HEK293T (cell line): Measurements from ENCODE around the gene HRG.

Experiments used
- CTCF ChIA-PET: fragments of 350-600 bp; formaldehyde crosslinking; extraction: SDS; loops from one replicate; lab custom pipeline; 2021; ENCODE audit warnings: antibody characterized with exemption, inconsistent platforms; lab: Yijun Ruan, JAX
- POLR2A ChIA-PET: fragments of 350-600 bp; formaldehyde crosslinking; extraction: SDS; loops from one replicate; lab custom pipeline; 2020; ENCODE audit warnings: antibody characterized with exemption, inconsistent platforms; lab: Yijun Ruan, JAX
- DNase-seq: peaks from one replicate; pipeline ENCODE4 v3.0.0; 2012; ENCODE audit warnings: mixed read lengths; ENCODE audit errors: extremely low spot score
- ARNT ChIP-seq: fragments of 450-650 bp; IDR thresholded peaks from 2 replicates; pipeline ENCODE4 v1.6.1; 2017; ENCODE audit warnings: mild to moderate bottlenecking
- BHLHE40 ChIP-seq: fragments of 450-650 bp; IDR thresholded peaks from 2 replicates; pipeline ENCODE4 v1.6.1; 2016; ENCODE audit warnings: mild to moderate bottlenecking, moderate library complexity, borderline replicate concordance
- CTBP1 ChIP-seq: fragments of 450-650 bp; IDR thresholded peaks from 2 replicates; pipeline ENCODE4 v1.6.1; 2016; ENCODE audit warnings: borderline replicate concordance
- ELF4 ChIP-seq: fragments of 450-650 bp; IDR thresholded peaks from 2 replicates; pipeline ENCODE4 v1.6.1; 2017; ENCODE audit warnings: antibody characterized with exemption
- FOXA1 ChIP-seq: fragments of 450-650 bp; IDR thresholded peaks from 2 replicates; pipeline ENCODE4 v1.6.1; 2016; ENCODE audit warnings: mild to moderate bottlenecking
- FOXK2 ChIP-seq: fragments of 450-650 bp; IDR thresholded peaks from 2 replicates; pipeline ENCODE4 v1.6.1; 2016; ENCODE audit warnings: mild to moderate bottlenecking
- FOXM1 ChIP-seq: fragments of 450-650 bp; IDR thresholded peaks from 2 replicates; pipeline ENCODE4 v1.6.1; 2017; ENCODE audit warnings: mild to moderate bottlenecking, borderline replicate concordance
- HDGF ChIP-seq: fragments of 450-650 bp; IDR thresholded peaks from 2 replicates; pipeline ENCODE4 v1.6.1; 2017; ENCODE audit warnings: antibody characterized with exemption, borderline replicate concordance
- L3MBTL2 ChIP-seq: fragments of 450-650 bp; conservative IDR thresholded peaks from 2 replicates; pipeline ENCODE4 v1.6.1; 2016; ENCODE audit warnings: mild to moderate bottlenecking
- LEF1 ChIP-seq: fragments of 450-650 bp; IDR thresholded peaks from 2 replicates; pipeline ENCODE4 v1.6.1; 2017; ENCODE audit warnings: mild to moderate bottlenecking, borderline replicate concordance
- NFRKB ChIP-seq: fragments of 450-650 bp; IDR thresholded peaks from 2 replicates; pipeline ENCODE4 v1.6.1; 2016; ENCODE audit warnings: mild to moderate bottlenecking, moderate library complexity
- SP1 ChIP-seq: fragments of 450-650 bp; IDR thresholded peaks from 2 replicates; pipeline ENCODE4 v1.6.1; 2017
- SUZ12 ChIP-seq: fragments of 450-650 bp; IDR thresholded peaks from 2 replicates; pipeline ENCODE4 v1.6.1; 2016; ENCODE audit warnings: mild to moderate bottlenecking
- TARDBP ChIP-seq: fragments of 450-650 bp; IDR thresholded peaks from 2 replicates; pipeline ENCODE4 v1.6.1; 2016
- ZNF384 ChIP-seq: fragments of 450-650 bp; IDR thresholded peaks from 2 replicates; pipeline ENCODE4 v1.6.1; 2016
- TF ChIP-seq, protein P1 (sequence below): fragments of 450-650 bp; IDR thresholded peaks from 2 replicates; pipeline ENCODE4 v1.6.1; 2016

Gene HRG

DNA sequence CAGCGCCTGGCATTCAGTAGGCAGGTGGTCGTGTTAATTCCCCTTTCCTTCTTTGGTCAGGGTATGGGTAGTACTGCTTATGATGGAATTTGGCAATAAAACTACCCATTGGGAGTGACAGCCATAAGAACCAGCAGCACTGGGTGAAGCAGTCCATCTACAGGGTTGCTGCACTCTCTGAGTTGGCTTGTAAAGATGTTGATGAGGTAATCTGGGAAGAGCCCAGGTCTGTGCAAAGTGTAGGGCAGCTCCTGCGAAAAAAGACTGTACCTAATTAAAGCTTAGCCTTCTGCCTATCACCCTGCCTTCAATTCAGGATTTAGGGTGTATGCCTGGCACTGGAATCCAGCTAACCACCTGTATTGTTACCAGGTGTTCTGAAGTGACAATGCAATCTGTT, 30.3 kb upstream of the HRG start:
- POLR2A ChIA-PET = no interaction called here
- TF ChIP-seq, protein P1, sequence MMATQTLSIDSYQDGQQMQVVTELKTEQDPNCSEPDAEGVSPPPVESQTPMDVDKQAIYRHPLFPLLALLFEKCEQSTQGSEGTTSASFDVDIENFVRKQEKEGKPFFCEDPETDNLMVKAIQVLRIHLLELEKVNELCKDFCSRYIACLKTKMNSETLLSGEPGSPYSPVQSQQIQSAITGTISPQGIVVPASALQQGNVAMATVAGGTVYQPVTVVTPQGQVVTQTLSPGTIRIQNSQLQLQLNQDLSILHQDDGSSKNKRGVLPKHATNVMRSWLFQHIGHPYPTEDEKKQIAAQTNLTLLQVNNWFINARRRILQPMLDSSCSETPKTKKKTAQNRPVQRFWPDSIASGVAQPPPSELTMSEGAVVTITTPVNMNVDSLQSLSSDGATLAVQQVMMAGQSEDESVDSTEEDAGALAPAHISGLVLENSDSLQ = no peak
- no peak for TF ChIP-seq ELF4
- no peak for TF ChIP-seq LEF1
- TF ChIP-seq BHLHE40 = no peak
- no peak for TF ChIP-seq SP1
- TF ChIP-seq FOXA1 = no peak
- TF ChIP-seq L3MBTL2 = no peak
- no peak for TF ChIP-seq ARNT
- no peak for TF ChIP-seq NFRKB
- no peak for TF ChIP-seq HDGF
- TF ChIP-seq FOXM1 = no peak
- TF ChIP-seq ZNF384 = no peak
- no peak for TF ChIP-seq FOXK2
- TF ChIP-seq TARDBP = no peak
- no peak for TF ChIP-seq SUZ12
- no peak for TF ChIP-seq CTBP1
- DNase-seq = no peak
- CTCF ChIA-PET = no interaction called here

DNA sequence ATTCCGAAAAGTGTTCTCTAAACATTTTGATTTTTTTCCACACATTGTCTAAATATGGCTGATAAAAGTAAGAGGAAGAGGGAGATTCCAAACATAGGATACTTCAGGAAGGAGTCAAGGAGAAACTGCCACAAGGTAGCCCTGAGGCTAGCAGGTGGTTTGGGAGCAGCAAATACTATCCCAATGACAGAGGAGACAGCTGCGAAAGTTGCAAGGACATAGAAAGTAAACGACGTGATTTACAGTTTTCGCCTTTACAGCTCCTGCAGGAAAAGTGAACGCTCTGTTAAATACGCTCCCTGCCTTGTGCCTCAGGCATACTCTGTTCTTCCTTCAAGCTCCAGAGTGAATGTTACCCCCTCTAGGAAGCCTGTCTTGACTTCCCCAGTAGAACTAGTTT, 29.3 kb upstream of the HRG start:
- ChIA-PET CTCF (no interaction called here), POLR2A (no interaction called here)
- no peak for DNase-seq
- TF ChIP-seq FOXM1 (no peak), SUZ12 (no peak), FOXA1 (no peak), ELF4 (no peak)

DNA sequence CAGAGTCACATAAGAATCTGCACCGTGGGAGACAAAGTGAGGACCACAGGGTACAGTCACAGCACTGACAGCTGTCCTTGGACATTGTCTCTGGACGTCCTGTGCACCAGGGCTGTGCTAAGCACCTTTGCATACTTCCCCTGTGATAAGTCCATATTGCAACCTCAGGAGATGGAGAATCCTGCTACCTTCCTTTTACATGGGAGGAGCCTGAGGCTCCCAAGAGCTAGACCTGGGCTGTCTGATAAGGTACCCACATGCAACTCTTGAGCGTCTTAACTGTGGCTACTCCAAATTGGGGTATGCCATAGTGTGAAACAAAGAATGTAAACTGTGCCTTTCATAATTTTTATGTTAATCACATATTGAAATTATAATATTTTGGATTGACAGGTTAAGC, 28.1 kb upstream of the HRG start:
- DNase-seq = no peak
- CTCF ChIA-PET = no interaction called here
- TF ChIP-seq TARDBP = no peak
- no peak for TF ChIP-seq CTBP1
- no peak for TF ChIP-seq BHLHE40
- TF ChIP-seq, protein P1 = no peak
- no peak for TF ChIP-seq FOXA1
- no peak for TF ChIP-seq HDGF
- TF ChIP-seq NFRKB = no peak
- TF ChIP-seq SP1 = no peak
- no peak for TF ChIP-seq FOXM1
- no peak for TF ChIP-seq LEF1
- no peak for TF ChIP-seq SUZ12
- TF ChIP-seq ELF4 = no peak
- no peak for TF ChIP-seq ARNT
- no peak for TF ChIP-seq FOXK2
- no peak for TF ChIP-seq L3MBTL2
- no peak for TF ChIP-seq ZNF384
- POLR2A ChIA-PET = no interaction called here

DNA sequence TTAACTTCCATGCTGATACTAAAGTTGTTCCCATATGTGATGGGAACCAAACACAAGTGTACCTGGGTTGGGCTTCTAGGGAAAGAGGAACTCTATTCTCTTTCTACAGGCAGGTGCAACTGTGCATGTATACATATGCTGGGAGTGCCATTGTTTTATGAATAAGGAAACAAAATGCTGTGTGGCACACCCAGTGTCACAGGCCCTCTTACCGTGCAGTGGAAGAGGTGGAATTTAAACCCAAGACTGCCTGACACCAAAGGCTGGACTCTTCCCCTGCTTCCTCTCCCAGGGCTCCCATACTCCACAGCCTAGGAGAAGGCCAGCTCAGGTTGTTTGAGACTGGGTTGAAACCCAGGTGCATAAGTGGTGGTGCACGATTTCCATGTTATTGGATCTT, 27.6 kb upstream of the HRG start:
- ChIA-PET POLR2A (no interaction called here), CTCF (no interaction called here)
- no peak for DNase-seq
- TF ChIP-seq FOXA1 = no peak
- no peak for TF ChIP-seq LEF1
- TF ChIP-seq NFRKB = no peak
- TF ChIP-seq ARNT = no peak

DNA sequence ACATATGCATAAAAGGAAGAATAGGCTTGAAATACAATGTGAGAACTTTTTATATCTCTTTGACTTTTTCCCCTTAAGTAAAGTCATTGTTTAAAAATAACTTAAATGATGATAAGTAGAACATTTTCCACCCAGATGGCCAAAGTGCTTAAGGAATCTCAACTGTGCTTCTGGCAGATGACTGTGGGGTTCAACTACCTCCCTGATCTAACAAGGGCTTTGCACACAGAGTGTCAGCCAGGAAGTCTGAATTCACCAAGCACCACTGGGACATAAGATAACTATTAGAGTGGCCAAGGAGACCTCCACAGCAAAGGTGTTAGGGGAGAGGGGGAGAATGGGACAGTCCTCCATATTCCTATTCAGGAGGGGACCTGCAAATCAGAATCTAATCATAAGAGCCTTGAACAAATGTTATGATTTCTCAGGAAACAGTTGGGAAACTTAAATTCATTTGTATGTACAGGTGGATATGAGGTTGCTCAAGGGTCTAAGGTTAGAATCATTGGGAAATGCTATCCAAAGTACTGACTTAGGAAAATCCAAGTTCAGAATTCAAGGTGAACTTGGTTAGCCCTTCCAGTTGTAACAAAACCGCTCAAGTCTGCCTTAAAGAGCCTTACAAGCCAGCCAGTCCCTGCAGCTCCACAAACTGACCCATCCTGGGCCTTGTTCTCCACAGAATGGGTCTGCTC, 25.9 kb upstream of the HRG start, which contains the start of gene FETUB:
TSS of gene FETUB (plus strand) at position 622 of the 695 bp plus-strand sequence. CDS start at position 684, 62 bp downstream.
- no peak for TF ChIP-seq NFRKB
- no peak for TF ChIP-seq SUZ12
- no peak for TF ChIP-seq ARNT
- TF ChIP-seq FOXM1 = no peak
- TF ChIP-seq LEF1 = no peak
- ChIA-PET CTCF (no interaction called here), POLR2A (no interaction called here)
- DNase-seq = no peak

DNA sequence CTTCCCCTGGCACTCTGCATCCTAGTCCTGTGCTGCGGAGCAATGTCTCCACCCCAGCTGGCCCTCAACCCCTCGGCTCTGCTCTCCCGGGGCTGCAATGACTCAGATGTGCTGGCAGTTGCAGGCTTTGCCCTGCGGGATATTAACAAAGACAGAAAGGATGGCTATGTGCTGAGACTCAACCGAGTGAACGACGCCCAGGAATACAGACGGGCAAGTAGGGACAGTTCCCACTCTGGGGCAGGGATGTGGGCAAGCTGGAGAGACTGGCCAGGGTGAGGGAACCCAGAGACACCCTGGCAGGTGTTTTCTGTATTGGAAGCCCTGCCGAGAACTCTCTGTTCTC, 25.4 kb upstream of the HRG start:
- POLR2A ChIA-PET = no interaction called here
- TF ChIP-seq ELF4 = no peak
- no peak for TF ChIP-seq TARDBP
- TF ChIP-seq FOXA1 = no peak
- TF ChIP-seq CTBP1 = no peak
- TF ChIP-seq SP1 = no peak
- TF ChIP-seq, protein P1 = no peak
- no peak for TF ChIP-seq ARNT
- TF ChIP-seq L3MBTL2 = no peak
- TF ChIP-seq NFRKB = no peak
- no peak for TF ChIP-seq LEF1
- TF ChIP-seq SUZ12 = no peak
- TF ChIP-seq HDGF = no peak
- no peak for TF ChIP-seq BHLHE40
- no peak for TF ChIP-seq ZNF384
- TF ChIP-seq FOXK2 = no peak
- TF ChIP-seq FOXM1 = no peak
- no peak for DNase-seq
- CTCF ChIA-PET = interaction anchor here (0.8 kb wide), 1 partner anchor 23 kb away, joined by 3 read pairs; no protein-coding TSS in a partner anchor

DNA sequence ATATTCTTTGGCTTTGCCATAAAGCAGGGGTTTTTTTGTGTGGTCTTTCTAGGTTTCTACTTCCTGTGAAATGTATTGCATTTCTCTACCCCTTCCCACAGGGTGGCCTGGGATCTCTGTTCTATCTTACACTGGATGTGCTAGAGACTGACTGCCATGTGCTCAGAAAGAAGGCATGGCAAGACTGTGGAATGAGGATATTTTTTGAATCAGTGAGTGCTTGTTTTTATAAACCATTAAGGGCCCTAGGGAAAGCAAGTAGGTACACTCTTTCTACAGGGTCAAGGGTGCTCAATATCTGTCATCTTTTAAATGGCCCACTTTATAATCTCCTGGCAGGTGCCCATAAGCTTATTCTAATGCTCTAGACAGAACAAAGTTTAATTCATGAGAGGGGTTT, 24.9 kb upstream of the HRG start:
- no peak for TF ChIP-seq FOXM1
- no peak for TF ChIP-seq LEF1
- TF ChIP-seq BHLHE40 = no peak
- no peak for TF ChIP-seq ELF4
- TF ChIP-seq FOXK2 = no peak
- no peak for TF ChIP-seq CTBP1
- TF ChIP-seq L3MBTL2 = no peak
- no peak for TF ChIP-seq FOXA1
- POLR2A ChIA-PET = no interaction called here
- DNase-seq = no peak
- CTCF ChIA-PET = interaction anchor here (0.8 kb wide), 1 partner anchor 23 kb away, joined by 3 read pairs; no protein-coding TSS in a partner anchor
